ENCODE data around the gene DLEU7.

The DLEU7 gene

DNA sequence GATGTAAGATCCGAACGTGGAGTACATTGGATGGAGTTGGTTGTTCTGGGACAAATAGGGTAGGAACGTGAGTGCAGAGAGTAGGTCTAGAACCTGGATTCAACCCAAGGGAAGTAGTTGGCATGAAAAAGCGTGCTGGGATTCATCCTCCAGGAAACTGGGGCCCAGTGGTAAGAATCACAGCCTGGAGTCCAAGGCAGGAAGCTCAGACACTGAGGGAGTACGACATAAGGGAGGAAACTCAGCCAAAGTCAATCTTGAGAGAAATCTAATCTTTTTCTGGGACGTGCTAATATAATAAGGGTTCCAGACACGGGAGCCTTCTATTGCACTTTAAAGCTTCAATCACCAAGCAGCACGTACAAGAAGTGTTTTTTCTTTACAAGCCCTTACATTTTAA, 46.4 kb downstream of the DLEU7 start:
- H3K36me3 ChIP-seq (ENCODE audit: control insufficient read depth, insufficient read depth, low read length), result no peaks in the 10 kb centered on the region
- H3K4me2 ChIP-seq (ENCODE audit: low read length), result no peak overlapping the region
- H3K9me3 ChIP-seq (ENCODE audit: control insufficient read depth, low read length), result no peaks in the 10 kb centered on the region
- H3K27ac ChIP-seq, result no peak overlapping the region
- no peak overlapping the region for H2AFZ ChIP-seq
- no peak overlapping the region for H3K4me3 ChIP-seq (ENCODE audit: low read depth, low read length)
- no peak overlapping the region for H3K9ac ChIP-seq
- no peaks in the 10 kb centered on the region for H3K79me2 ChIP-seq
- no peaks in the 10 kb centered on the region for H3K27me3 ChIP-seq (ENCODE audit: control insufficient read depth, insufficient read depth, low read length)
- H3K4me1 ChIP-seq, result no peaks in the 10 kb centered on the region
- TF ChIP-seq, protein P1, sequence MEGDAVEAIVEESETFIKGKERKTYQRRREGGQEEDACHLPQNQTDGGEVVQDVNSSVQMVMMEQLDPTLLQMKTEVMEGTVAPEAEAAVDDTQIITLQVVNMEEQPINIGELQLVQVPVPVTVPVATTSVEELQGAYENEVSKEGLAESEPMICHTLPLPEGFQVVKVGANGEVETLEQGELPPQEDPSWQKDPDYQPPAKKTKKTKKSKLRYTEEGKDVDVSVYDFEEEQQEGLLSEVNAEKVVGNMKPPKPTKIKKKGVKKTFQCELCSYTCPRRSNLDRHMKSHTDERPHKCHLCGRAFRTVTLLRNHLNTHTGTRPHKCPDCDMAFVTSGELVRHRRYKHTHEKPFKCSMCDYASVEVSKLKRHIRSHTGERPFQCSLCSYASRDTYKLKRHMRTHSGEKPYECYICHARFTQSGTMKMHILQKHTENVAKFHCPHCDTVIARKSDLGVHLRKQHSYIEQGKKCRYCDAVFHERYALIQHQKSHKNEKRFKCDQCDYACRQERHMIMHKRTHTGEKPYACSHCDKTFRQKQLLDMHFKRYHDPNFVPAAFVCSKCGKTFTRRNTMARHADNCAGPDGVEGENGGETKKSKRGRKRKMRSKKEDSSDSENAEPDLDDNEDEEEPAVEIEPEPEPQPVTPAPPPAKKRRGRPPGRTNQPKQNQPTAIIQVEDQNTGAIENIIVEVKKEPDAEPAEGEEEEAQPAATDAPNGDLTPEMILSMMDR (IDR thresholded peaks at IDR 0.05), result no peak

DNA sequence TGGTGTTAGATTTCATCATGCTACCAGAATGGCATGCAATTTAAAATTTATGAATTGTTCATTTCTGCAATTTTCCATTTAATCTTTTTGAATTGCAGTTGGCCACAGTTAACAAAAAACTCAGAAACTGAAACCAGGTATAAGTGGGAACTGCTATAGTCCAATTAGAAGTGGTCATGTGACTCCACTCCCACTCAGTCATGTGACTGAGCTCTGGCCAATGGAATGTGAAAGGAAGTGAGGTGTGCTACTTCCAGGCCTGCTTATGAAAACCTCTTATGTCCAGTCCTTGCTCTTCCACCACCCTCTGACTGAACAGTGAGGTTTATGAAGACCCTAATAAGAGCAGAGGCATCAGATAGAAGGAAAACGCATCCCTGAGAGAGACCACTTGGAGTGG, 47.0 kb downstream of the DLEU7 start:
- no peak overlapping the region for H2AFZ ChIP-seq
- H3K9me3 ChIP-seq (ENCODE audit: control insufficient read depth, low read length), result no peaks in the 10 kb centered on the region
- H3K27me3 ChIP-seq (ENCODE audit: control insufficient read depth, insufficient read depth, low read length), result no peaks in the 10 kb centered on the region
- H3K9ac ChIP-seq, result no peak overlapping the region
- H3K4me3 ChIP-seq (ENCODE audit: low read depth, low read length), result no peak overlapping the region
- no peak overlapping the region for H3K4me2 ChIP-seq (ENCODE audit: low read length)
- TF ChIP-seq, protein P1 (IDR thresholded peaks at IDR 0.05), result no peak
- H3K27ac ChIP-seq, result no peak overlapping the region
- H3K36me3 ChIP-seq (ENCODE audit: control insufficient read depth, insufficient read depth, low read length), result no peaks in the 10 kb centered on the region
- no peaks in the 10 kb centered on the region for H3K79me2 ChIP-seq
- no peaks in the 10 kb centered on the region for H3K4me1 ChIP-seq

DNA sequence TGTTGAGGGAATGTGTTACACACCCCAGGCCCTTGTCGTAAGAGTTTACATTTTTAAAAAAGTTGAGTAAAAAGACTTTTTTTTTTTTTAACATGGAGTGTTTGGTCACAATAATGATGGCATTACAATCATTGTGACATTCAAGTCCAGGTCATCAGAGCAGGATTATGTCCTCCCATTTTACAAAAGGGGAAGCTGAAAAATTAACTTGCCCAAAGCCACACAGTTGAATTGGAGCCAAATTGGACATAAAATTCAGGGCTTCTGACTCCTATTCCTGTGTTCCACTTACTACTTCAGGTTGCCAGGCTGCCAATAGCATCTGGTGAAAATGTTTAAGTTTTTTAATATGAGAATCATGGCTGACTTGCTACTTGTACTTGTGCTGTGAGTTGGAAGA, 49.3 kb downstream of the DLEU7 start:
- H2AFZ ChIP-seq, result no peak overlapping the region
- no peak overlapping the region for H3K27ac ChIP-seq
- TF ChIP-seq, protein P1 (IDR thresholded peaks at IDR 0.05), result no peak
- H3K36me3 ChIP-seq (ENCODE audit: control insufficient read depth, insufficient read depth, low read length), result no peaks in the 10 kb centered on the region
- no peak overlapping the region for H3K9ac ChIP-seq
- no peaks in the 10 kb centered on the region for H3K27me3 ChIP-seq (ENCODE audit: control insufficient read depth, insufficient read depth, low read length)
- H3K4me2 ChIP-seq (ENCODE audit: low read length), result no peak overlapping the region
- H3K4me1 ChIP-seq, result no peaks in the 10 kb centered on the region
- H3K9me3 ChIP-seq (ENCODE audit: control insufficient read depth, low read length), result no peaks in the 10 kb centered on the region
- no peak overlapping the region for H3K4me3 ChIP-seq (ENCODE audit: low read depth, low read length)
- no peaks in the 10 kb centered on the region for H3K79me2 ChIP-seq

DNA sequence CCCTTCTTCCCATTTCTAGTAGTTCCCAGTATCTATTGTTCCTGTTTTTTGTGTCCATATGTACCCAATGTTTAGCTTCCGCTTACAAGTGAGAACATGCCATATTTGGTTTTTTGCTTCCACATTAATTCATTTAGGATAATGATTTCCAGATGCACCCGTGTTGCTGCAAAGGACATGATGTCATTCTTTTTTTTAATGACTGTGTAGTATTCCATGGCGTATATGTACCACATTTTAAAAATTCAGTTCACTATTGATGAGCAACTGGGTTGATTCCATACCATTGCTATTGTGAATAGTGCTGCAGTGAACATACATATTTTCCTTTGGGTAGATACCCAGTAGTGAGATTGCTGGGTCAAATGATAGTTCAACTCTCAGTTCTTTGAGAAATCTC, 50.5 kb downstream of the DLEU7 start:
- Histone ChIP-seq H3K79me2 (no peaks in the 10 kb centered on the region), H3K36me3 (ENCODE audit: control insufficient read depth, insufficient read depth, low read length) (no peaks in the 10 kb centered on the region), H3K4me2 (ENCODE audit: low read length) (no peak overlapping the region), H3K4me1 (no peaks in the 10 kb centered on the region), H3K27me3 (ENCODE audit: control insufficient read depth, insufficient read depth, low read length) (no peaks in the 10 kb centered on the region), H3K27ac (no peak overlapping the region), H3K9ac (no peak overlapping the region), H2AFZ (no peak overlapping the region), H3K9me3 (ENCODE audit: control insufficient read depth, low read length) (no peaks in the 10 kb centered on the region), H3K4me3 (ENCODE audit: low read depth, low read length) (no peak overlapping the region)
- TF ChIP-seq, protein P1 (IDR thresholded peaks at IDR 0.05), result no peak

DNA sequence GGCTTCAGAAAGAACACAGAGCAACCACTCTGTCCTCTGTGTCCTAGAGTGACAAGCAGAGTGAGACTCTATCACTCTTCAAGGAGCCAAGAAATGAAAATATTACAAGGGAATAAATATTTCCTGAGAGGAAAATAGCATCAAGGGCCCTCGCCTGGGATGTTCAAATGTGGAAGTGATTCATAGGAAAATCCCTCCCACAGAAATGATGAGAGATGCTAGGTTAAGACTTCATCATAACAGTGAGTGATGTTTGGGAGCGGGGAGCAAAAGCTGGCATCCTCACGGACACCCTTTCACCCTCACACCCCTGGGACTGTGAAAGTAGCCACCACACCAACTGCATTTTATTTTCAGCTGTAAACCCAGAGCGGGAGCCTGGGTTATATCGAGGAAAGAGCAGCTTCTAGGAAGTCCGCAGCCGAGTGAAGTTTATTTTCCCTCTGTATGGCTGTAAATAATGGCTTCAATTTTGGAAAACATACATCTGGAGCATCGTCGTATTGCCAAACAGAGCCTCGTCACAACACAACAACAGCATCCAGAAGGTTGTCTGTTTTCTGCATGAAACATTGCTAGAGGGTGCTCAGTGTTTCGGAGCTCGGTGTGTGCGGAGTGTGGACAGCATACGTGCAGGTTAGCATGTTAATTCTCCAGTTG, 54.8 kb downstream of the DLEU7 start:
- no peak overlapping the region for H3K9ac ChIP-seq
- no peak overlapping the region for H3K4me3 ChIP-seq (ENCODE audit: low read depth, low read length)
- H3K79me2 ChIP-seq, result no peaks in the 10 kb centered on the region
- H3K27ac ChIP-seq, result no peak overlapping the region
- TF ChIP-seq, protein P1 (IDR thresholded peaks at IDR 0.05), result no peak
- no peaks in the 10 kb centered on the region for H3K27me3 ChIP-seq (ENCODE audit: control insufficient read depth, insufficient read depth, low read length)
- no peaks in the 10 kb centered on the region for H3K9me3 ChIP-seq (ENCODE audit: control insufficient read depth, low read length)
- no peak overlapping the region for H2AFZ ChIP-seq
- no peak overlapping the region for H3K4me2 ChIP-seq (ENCODE audit: low read length)
- no peaks in the 10 kb centered on the region for H3K4me1 ChIP-seq
- no peaks in the 10 kb centered on the region for H3K36me3 ChIP-seq (ENCODE audit: control insufficient read depth, insufficient read depth, low read length)

All from parathyroid adenoma (tissue), 2 donors.